ENCODE measurements around the gene WFIKKN1. TPM values are rescaled to one million over a fixed set of nuclear protein-coding genes. Genes with fewer than 3 reads are reported as not detected.

The WFIKKN1 gene
- total RNA-seq, 1 experiment from 2014 or later, result 0.47 TPM

DNA sequence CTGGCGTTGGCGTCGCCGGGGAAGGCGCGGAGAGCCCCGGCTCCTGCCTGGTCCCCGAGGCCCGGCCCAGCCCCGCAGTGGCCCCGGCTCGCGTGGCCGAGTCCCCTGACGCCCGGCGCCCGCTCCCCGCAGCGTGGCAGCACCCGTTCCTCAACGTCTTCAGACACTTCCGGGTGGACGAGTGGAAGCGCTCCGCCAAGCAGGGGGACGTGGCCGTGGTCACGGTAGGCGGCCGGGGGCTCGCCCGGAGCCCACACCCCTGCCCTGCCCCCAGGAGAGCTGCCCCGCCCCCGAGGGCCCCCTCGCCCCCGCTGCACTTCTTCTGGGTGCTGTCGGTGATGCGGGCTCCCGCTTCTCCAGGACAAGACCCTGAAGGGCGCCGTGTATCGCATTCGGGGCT is 18.8 kb downstream of the WFIKKN1 start (continued):
- TF ChIP-seq, protein P1, sequence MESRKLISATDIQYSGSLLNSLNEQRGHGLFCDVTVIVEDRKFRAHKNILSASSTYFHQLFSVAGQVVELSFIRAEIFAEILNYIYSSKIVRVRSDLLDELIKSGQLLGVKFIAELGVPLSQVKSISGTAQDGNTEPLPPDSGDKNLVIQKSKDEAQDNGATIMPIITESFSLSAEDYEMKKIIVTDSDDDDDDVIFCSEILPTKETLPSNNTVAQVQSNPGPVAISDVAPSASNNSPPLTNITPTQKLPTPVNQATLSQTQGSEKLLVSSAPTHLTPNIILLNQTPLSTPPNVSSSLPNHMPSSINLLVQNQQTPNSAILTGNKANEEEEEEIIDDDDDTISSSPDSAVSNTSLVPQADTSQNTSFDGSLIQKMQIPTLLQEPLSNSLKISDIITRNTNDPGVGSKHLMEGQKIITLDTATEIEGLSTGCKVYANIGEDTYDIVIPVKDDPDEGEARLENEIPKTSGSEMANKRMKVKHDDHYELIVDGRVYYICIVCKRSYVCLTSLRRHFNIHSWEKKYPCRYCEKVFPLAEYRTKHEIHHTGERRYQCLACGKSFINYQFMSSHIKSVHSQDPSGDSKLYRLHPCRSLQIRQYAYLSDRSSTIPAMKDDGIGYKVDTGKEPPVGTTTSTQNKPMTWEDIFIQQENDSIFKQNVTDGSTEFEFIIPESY (IDR thresholded peaks at IDR 0.05; ENCODE audit: extremely low read depth, insufficient replicate concordance, low read length), result no peak
- no peak for TF ChIP-seq EZH2phosphoT487 (IDR thresholded peaks at IDR 0.05; ENCODE audit: borderline replicate concordance)

DNA sequence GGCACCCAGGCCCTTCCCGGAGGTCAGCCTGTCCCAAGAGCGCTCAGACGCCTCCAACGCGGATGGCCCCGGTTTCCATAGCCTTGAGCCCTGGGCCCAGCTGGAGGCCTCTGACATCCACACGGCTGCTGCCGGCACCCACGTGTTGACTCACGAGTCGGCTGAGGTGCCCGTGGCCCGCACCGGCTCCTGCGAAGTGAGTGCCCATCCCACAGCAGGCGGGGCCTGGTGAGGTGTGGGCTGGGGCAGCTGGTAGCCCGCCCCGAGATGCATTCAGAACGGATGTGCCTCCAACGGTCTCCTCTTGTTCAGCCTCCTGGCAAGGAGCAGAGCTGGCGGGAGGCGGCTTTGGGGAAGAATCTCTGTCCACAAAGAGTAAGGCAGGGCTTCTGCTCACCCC is 21.1 kb downstream of the WFIKKN1 start:
- Histone ChIP-seq H3K4me3 (replicated peaks in 1 of 2; ENCODE audit: low read depth in 1 of 2, low read length in 2 of 2) (no peak overlapping the region), H3K27me3 (ENCODE audit: insufficient read depth, low read length) (no peaks in the 10 kb centered on the region), H3K9me3 (ENCODE audit: control insufficient read depth in 1 of 2, insufficient read depth in 1 of 2, low read depth in 1 of 2, low read length in 2 of 2) (no peaks in the 10 kb centered on the region), H2AFZ (ENCODE audit: low read depth, low read length, poor library complexity, severe bottlenecking) (no peak overlapping the region), H3K4me2 (ENCODE audit: low read length) (no peak overlapping the region), H3K79me2 (ENCODE audit: insufficient read depth, low read length) (peaks cover 17% of the 10 kb centered on the region), H3K27ac (ENCODE audit: low read depth, low read length) (no peak overlapping the region), H3K4me1 (ENCODE audit: control insufficient read depth in 1 of 2, insufficient read depth in 2 of 2, low read length in 2 of 2) (peaks cover 5 to 21% of the 10 kb centered on the region in 2 experiments; a peak in 2 of 4 replicates), H3K9me2 (ENCODE audit: insufficient read depth) (no peaks in the 10 kb centered on the region), H4K20me1 (ENCODE audit: insufficient read depth) (no peaks in the 10 kb centered on the region), H3K36me3 (ENCODE audit: control insufficient read depth in 1 of 2, insufficient read depth in 2 of 2, low read length in 2 of 2) (no peaks in the 10 kb centered on the region), H3K9ac (ENCODE audit: low read length) (no peak overlapping the region)
- intact Hi-C loops (cut with micrococcal nuclease), result no loop called here
- ATAC-seq, result no peak
- no TSS peak for BruUV-seq (replicated peaks)
- no peak for DNase-seq (ENCODE audit: low read depth, low spot score)
- TF ChIP-seq ELF1 (IDR thresholded peaks at IDR 0.05; ENCODE audit: borderline replicate concordance, low read depth), result no peak
- no peak for TF ChIP-seq TCF7L2 (IDR thresholded peaks at IDR 0.05; ENCODE audit: borderline replicate concordance, extremely low read depth, insufficient read depth, insufficient read length)
- no peak for TF ChIP-seq POLR2AphosphoS5 (IDR thresholded peaks at IDR 0.05; ENCODE audit: low read depth, low read length)
- no peak for TF ChIP-seq YY1 (IDR thresholded peaks at IDR 0.05; ENCODE audit: extremely low read depth, insufficient replicate concordance, low read depth, low read length)
- no peak for TF ChIP-seq JUND (IDR thresholded peaks at IDR 0.05)
- no peak for TF ChIP-seq SRF (IDR thresholded peaks at IDR 0.05; ENCODE audit: low read depth)
- no peak for TF ChIP-seq POLR2A (IDR thresholded peaks at IDR 0.05; ENCODE audit: borderline replicate concordance, extremely low read depth, insufficient read depth, insufficient read length)
- TF ChIP-seq, protein P2, sequence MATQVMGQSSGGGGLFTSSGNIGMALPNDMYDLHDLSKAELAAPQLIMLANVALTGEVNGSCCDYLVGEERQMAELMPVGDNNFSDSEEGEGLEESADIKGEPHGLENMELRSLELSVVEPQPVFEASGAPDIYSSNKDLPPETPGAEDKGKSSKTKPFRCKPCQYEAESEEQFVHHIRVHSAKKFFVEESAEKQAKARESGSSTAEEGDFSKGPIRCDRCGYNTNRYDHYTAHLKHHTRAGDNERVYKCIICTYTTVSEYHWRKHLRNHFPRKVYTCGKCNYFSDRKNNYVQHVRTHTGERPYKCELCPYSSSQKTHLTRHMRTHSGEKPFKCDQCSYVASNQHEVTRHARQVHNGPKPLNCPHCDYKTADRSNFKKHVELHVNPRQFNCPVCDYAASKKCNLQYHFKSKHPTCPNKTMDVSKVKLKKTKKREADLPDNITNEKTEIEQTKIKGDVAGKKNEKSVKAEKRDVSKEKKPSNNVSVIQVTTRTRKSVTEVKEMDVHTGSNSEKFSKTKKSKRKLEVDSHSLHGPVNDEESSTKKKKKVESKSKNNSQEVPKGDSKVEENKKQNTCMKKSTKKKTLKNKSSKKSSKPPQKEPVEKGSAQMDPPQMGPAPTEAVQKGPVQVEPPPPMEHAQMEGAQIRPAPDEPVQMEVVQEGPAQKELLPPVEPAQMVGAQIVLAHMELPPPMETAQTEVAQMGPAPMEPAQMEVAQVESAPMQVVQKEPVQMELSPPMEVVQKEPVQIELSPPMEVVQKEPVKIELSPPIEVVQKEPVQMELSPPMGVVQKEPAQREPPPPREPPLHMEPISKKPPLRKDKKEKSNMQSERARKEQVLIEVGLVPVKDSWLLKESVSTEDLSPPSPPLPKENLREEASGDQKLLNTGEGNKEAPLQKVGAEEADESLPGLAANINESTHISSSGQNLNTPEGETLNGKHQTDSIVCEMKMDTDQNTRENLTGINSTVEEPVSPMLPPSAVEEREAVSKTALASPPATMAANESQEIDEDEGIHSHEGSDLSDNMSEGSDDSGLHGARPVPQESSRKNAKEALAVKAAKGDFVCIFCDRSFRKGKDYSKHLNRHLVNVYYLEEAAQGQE (IDR thresholded peaks at IDR 0.05; ENCODE audit: low read depth), result no peak
- TF ChIP-seq, protein P1 (IDR thresholded peaks at IDR 0.05; ENCODE audit: extremely low read depth, insufficient replicate concordance, low read length), result no peak
- TF ChIP-seq RAD21 (IDR thresholded peaks at IDR 0.05; ENCODE audit: low read depth), result no peak
- TF ChIP-seq, protein P3, sequence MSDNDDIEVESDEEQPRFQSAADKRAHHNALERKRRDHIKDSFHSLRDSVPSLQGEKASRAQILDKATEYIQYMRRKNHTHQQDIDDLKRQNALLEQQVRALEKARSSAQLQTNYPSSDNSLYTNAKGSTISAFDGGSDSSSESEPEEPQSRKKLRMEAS (IDR thresholded peaks at IDR 0.05), result no peak
- POLR2A ChIA-PET, result interaction anchor here (1.1 kb wide), 1 partner anchor 8 kb away, joined by 4 read pairs; no protein-coding TSS in a partner anchor
- RAD21 ChIA-PET (ENCODE audit: low non-redundant PET in 1 of 2, low total read pairs in 2 of 2, uncharacterized antibody in 2 of 2, unreplicated experiment in 2 of 2), result no interaction called here
- CTCF ChIA-PET, result interaction anchor here (1.0 kb wide), 1 partner anchor 32 kb away, joined by 3 read pairs; the partner anchor contains the start of gene JMJD8
